HG03521 (cell line): ENCODE measurements around the gene VPS11.
A peak's percentile ranks its signal among the peaks of the same experiment; 100 is the strongest.
"Not testable (repeated sequence)": the region's sequence is repeated elsewhere in the genome, so short reads cannot be mapped to it uniquely, and the experiment has no call there.

Experiments used
- ATAC-seq: cut with Tn5 transposase; IDR thresholded peaks from one replicate; pipeline ENCODE4 v1.9.1; 2021; ENCODE audit warnings: mild to moderate bottlenecking, moderate library complexity; ENCODE audit not compliant: unreplicated experiment

Gene VPS11

DNA sequence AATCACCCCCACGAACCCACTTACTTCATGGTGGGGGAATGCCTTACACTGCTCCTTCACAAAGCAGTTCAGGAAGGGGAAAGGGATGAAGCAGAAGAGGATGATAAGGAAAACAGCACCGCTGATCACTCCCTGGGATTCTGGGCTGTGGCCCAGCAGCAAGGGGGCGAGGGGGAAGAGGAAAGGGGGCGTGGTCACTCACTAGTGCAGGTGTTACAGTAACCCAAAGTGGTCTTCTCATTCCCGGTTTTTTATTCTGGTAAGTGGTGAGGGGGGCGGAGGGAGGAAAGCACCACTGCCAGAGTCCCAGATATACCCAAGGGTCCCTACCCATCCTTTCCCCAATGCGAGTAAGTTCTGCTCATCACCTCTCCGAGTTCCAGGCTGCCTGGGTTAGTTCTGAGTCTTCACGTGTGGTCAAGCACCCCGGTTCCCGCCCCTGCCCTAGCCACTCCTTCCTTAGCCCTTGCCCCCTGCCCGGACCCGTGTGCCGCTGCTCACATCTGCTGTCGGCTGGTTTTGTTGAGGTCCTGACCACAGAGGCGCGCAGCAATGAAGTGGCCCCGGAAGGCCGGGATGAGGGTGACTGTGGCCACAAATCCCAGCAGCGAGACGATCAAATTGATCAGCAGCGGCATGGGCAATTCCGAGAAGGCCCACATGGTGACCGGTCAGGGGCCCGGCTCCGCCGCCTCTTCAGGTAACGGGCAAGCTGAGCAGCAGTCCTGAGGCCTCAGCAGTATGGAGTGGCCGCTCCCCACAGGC lies 33.6 kb downstream of the VPS11 start:
- ATAC-seq, result peak; percentile 22

DNA sequence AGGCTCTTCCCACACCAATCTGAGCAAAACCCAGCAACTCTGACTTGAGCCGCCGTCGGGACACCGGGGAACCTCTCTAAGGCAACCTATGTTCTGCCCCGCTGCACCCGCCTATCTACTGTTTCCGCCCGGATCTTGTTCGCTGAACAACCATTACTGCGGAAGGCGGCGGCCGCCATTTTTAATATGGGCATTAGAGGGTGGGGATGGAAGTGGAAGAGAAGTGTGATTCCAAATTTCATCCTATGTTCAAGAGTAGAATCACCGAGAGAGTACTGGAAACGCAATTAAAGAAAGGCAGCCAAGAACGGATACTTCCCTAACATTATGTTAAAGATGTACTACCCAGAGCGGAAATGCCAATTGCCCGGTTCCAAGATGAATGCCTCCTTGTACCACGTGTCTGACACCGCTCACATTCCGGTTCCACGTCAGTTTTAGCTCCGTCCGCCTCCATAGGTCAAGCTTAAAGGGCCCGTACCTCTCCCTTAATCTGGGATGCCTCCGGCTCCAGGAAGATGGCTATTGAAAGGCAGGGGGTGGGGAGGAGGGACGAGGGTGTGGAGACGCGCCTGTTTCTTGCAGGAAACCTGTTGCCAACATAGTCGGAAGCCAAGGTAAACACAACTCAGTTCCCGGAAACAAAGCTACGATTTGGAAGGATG lies 34.3 kb downstream of the VPS11 start, which contains the start of gene DPAGT1:
DPAGT1 (minus strand) TSS at position 95 of the 665 bp plus-strand sequence. CDS start 198 bp downstream, outside the sequence.
- ATAC-seq, result peak; percentile 72

DNA sequence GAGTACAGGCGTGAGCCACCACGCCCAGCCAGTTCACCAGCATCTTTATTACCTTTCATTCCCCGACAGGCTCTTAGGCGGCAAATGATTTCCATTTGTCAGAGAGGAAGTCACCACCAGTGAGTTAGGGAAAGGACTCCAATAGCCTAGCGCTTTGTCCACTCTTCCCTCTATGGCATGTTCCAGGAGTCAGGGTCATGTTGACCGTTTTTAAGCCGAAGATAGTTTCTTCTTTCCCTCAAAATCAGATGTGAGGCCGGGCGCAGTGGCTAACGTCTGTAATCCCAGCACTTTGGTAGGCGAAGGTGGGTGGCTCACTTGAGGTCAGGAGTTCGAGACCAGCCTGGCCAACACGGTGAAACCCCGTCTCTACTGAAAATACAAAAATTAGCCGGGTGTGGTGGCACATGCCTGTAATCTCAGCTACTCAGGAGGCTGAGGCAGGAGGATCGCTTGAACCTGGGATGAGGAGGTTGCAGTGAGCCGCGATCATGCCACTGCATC lies 35.6 kb downstream of the VPS11 start:
- not testable (repeated sequence) for ATAC-seq

DNA sequence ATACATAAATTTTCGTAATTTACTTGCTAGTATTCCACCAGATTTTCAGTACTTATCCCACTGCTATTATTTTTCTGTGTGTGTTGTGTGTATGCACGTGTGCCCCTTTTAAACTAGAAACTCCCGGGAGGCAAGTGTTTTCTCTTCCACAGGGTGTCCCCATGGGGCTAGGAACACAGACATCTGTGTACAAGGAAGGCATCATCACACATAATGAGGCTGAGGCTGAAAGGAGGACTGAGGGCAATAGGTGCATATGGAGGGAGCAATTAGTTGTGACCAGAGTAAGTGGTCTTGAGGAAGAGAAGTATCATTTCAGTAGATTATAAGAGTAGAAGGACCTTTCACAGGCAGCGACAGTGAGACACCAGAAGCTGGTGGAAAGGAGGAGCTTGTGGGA lies 36.2 kb downstream of the VPS11 start:
- ATAC-seq, result no peak

DNA sequence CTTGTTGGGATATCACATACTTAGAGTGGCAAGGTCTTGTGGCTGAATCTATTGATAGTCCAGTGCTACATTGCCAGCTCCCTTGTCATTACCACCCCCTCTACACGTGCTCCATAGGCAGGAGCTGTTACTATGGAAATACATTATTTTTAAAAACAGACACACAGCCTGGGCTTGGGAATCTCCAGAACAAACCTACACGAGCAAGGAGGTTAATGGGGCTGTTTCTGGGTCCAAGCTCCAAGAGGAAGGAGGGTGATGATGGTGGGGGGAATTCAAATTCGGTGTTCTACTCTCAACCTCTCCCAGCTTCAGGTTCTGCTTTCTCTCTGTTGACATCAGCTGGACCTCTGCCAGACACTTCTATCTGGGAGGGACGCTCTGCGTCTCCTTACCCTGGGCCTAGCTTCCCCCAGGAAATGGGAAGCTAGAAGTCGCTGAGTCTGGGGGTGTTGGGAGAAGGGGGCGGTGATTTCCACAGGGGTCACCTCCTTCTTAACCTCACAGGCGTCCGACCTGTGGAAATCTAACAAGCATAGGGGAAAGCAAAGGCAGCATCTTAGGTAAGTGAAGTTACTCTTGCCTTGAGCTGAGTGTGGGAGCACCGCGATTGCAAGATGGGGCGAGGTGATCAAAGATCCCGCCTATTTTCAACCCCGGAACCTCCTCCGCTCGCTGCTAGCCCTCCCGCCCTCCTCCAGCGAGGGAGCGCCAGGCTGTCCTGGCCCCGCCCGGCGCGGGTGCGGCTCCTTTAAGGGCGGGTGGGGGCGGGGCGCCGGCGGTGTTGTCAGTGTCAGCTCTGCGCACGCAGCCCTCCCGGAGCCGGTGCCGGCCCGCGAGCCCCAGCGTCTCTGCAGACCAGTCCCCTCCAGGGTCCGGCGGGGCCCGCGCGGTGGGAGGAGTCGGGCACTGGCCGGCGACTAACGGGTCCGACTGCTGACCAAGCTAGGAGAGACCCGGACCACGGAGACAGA lies 39.2 kb downstream of the VPS11 start, which contains the start of gene C2CD2L:
C2CD2L (plus strand) TSS at position 781 of the 974 bp plus-strand sequence. CDS start 398 bp downstream, outside the sequence.
- peak; percentile 74 for ATAC-seq

DNA sequence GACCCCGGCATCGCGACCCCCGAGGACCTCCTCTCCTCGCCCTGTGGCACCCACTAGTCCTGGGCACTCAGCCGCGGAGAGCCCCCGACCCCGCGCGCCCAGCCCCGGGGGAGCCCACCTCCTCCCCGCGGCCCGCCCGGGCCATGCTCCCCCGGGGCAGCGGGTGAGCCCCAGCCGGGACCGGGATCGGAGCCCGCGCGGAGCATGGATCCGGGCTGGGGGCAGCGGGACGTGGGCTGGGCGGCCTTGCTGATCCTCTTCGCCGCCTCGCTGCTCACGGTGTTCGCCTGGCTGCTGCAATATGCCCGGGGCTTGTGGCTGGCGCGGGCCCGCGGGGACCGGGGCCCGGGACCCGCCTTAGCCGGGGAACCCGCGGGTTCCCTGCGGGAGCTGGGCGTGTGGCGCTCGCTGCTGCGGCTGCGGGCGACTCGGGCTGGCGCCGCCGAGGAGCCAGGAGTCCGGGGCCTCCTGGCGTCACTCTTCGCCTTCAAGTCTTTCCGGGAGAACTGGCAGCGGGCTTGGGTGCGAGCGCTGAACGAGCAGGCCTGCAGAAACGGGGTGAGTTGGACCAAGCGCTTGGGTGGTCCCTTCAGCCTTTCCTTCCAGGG lies 40.0 kb downstream of the VPS11 start:
- ATAC-seq, result peak; percentile 26

DNA sequence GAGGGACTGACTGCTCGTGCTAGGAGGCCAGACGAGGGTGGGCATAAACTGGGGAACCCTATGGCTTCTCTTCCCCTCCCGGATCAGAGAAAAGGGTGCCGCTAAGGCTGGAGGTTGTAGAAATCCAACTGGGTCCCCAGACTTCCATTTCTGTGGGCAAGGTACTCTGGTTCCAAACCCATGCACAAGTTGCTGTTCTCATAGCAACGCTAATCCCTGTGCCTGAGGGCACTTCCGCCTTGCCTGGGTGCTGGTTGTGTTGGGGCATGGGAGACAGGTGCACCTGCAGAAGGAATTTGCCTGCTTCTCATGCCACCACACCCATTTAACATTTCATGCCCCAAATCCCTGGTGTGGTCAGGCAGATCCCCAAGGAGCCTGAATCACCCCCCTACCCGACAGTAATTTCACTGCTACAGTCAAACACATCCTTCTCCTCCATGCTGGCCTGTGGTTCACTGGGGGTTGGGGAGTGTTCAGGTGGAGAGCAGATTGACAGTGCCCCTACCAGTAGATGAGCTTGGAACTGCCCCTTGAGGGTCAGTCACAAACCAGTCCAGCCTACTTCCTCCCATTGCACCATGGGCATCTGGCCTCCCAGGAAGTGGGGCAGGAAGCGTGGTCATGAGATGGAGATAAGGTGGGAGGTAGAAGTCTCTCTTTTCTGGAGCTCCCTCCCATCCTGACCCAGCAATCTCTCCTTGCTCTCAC lies 40.7 kb downstream of the VPS11 start:
- no peak for ATAC-seq

DNA sequence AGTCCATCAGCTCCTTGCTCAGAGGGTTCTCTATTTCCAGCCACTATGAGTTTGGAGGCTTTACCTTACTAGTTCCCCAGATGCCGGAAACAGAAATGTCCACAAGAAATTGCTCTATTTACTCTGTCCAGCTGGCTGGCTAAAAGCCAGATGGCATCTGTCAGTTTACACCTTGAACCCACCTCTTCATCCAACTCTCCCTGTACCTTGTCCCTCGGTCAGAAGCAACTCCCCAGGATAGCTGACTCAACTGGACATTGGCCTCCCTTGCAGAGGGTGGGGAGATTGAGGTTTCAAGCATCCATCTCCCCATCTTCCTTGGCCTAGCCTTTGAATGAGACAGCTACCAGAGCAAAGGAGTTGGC lies 41.2 kb downstream of the VPS11 start:
- no peak for ATAC-seq

DNA sequence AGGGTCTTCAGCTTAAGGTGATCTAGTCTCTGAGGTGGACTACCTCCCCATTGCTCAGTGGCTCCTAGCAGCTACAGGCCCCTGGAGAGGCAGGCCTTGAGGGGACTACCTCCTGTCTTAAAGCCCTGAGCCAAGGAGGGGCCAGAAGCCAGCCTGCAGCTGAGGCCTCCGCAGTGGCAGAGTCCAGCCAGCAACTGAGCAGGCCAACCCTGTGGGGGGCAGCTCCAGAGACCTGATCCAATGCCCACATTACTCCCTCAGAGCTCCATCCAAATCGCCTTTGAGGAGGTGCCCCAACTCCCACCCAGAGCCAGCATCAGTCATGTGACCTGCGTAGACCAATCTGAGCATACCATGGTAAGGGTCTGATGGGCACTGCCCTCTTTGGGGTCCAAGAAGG lies 42.2 kb downstream of the VPS11 start:
- ATAC-seq, result no peak

DNA sequence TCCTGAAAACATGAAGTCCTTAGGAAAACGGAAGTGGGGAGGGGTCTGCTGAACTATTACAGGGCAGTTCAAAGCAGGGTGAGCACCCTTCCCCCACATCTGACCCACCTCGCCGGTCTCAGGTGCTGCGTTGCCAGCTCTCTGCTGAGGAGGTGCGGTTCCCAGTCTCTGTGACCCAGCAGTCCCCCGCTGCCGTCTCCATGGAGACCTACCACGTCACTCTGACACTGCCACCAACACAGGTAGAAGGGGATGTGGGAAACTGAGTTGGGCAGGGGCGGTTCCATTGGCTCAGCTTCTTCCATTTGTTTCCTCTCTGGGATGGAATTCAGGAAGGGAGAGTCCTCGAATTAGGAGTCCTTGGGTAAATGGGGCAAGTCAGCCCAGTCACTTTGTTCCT lies 42.8 kb downstream of the VPS11 start:
- ATAC-seq, result no peak

DNA sequence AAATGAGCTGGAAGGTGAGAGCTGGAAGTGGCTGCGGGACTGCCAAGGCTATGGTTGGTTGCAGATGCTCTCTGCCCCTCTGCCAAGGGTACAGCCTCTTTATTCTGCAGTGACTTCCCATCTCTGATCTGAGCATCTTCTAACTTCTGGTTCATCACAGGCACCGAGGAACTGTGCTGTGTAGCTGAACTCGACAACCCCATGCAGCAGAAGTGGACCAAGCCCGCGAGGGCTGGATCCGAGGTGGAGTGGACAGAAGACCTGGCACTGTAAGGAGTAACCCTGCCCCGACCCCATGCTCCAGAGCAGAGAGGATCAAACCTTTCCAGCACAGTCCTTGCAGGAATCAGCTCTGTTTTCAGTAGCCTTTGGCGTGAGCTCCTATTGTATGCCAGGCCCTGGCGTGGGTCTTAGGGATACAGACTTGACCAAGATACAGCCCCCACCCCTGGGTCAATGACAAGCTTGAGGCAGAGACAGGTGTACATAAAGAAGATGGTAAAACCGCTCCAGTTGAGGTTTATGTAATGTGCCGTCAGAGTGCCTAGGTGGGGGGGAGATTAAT lies 43.8 kb downstream of the VPS11 start:
- no peak for ATAC-seq

DNA sequence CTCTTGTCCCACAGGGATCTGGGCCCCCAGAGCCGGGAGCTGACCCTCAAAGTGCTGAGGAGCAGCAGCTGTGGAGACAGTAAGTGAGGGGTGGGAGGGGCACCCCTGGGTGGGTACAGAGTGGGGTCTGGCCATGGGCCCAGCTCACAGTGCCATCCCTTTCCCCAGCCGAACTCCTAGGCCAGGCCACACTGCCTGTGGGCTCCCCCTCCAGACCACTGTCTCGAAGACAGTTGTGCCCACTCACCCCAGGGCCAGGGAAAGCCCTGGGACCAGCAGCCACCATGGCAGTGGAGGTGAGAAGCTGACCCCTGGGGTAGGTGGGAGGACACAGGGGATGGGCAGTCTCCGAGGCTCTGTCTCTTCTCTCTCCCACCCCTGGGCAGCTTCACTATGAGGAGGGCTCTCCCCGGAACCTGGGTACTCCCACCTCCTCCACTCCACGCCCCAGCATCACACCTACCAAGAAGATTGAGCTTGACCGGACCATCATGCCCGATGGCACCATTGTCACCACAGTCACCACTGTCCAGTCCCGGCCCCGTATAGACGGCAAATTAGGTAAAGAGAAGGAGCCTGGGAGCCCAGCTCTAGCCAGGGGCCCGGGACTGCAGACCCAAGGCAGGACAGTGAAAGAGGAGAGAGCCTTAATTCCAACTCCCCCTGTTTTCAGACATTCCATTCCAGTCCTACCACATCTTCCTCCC lies 44.8 kb downstream of the VPS11 start:
- no peak for ATAC-seq

DNA sequence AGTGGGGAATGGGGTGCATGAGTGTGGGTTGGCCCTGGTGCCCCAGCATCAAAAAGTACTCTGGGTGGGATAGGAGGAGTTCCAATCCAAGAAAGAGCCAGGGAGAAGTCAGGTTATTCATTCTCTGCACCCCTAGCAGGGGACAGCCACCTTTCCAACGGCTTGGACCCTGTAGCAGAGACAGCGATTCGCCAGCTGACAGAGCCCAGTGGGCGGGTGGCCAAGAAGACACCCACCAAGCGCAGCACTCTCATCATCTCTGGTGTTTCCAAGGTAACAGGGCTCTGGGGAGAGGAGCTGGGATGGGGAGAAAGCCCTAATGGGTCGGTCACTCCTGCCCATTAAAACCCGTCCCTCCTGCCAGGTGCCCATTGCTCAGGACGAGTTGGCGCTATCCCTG lies 46.1 kb downstream of the VPS11 start:
- no peak for ATAC-seq

DNA sequence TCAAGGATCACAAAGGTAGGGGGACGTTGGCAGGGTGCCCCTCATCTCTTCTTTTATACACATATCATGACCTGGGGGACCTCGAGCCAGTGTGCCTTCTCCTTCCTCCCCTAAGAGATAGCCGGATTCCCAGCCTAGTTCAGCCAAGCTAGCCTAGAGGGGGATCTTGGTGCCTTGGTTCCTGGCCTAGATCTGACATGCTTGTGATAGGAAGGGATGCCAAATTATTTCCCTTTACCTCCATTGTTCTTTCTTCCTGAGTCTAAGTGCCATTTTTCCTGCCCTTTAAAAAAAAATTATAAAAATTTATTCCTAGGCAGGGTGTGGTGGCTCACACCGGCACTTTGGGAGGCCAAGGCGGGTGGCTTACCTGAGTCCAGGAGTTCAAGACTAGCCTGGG lies 46.7 kb downstream of the VPS11 start:
- no peak for ATAC-seq

DNA sequence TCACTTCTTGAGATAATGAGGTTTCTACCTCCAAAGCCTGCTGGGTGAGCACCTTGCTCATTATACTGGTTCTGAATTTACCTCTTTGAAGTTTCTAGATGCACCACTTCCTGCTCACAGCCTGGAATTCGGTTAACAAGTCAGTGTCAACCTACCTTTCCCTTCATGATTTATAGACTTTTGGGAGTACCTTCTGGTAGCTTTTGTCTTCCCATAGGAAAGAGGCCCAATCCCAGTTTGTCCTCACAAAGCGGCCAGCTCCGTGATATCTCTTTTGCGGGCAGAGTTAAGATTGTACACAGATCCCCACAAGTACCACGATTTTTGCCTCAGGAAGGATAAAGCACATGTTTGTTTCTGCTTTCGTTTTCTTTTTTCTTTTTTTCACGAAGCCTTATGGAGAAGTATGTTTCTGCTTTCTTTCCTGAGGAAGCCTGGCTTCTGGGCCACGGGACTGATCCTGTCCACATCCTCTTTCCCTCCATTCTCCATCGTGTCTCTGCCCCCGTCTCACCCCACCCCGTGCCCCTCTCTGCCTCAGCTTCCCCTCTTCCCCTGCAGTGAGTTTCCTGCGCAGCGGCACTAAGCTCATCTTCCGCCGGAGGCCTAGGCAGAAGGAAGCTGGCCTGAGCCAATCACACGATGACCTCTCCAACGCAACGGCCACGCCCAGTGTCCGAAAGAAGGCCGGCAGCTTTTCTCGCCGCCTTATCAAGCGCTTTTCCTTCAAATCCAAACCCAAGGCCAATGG lies 48.0 kb downstream of the VPS11 start:
- no peak for ATAC-seq

DNA sequence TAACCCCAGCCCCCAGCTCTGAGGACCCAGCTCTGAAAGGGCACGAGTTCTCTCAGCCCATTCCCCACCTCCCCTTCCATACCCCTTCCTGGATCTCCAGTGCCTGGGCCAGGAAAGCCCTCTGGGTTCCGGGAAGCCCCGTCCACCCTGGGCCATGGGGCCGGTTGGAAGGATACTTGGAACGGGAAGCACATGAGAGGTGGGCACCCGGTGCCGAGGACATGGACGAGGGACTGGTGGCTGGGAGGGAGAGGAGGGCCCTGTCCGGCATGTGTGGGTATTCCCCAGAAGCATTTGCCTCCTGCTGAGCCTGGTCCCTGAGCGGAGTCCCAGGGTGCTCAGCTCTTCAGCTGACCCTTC lies 48.6 kb downstream of the VPS11 start:
- no peak for ATAC-seq

DNA sequence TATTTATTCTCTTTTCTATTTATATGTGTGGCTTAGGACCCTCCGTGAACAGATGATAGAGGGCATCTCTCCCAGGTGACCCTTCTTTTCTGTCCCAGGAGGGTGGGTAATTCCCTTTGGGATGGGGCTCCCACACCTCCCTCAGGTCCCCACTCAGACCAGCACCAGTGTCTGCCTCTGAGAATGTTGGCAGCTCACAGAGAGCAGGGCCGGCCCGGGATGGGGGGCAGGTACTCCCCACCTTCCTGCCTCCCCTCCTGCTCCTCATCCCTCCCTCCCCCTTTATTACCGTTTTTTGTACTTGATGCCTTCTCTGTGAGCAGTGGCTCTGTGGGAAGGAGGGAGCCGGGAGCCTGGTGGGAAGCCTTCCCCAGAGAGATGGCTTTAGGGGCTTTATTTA lies 49.0 kb downstream of the VPS11 start:
- no peak for ATAC-seq

DNA sequence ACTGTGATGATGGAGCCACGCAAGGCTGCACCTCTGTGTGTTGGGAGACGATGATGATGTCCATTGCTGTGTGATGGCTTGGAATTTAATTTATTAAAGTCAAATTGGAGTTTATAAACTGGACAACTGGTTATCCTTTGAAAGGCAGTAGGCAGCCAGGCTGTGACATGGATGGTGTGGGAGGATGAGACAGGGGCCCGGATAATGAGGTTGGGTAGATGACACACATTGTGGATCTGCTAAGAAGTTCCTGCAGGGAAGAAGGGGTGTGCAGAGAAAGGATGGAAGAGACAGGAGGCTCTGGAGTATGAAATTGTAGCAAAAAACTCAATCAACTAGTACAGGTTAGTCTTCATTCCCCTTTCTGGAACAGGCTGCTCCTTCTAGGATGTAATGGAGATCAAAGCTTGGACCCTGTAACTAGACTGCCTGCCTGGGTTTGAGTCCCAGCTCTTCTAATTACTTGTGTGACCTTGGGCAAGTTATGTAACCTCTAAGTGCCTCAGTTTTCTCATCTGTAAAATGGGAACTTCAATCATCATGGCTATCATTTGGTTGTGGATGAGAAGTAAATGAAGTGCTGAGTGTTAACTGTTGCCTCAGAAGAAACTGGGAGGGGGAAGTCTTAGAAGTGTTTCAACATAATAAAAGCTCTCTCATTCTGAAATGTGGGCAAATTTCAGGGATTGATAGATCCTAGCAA lies 49.5 kb downstream of the VPS11 start:
- no peak for ATAC-seq
